ENCODE results near the gene PINLYP. TPM values are rescaled to one million over a fixed set of nuclear protein-coding genes. Genes with fewer than 3 reads are reported as not detected.

PINLYP gene
- total and polyA plus RNA-seq, 3 experiments from 2014 or later: 1.3 to 13.8 (median 9.9) TPM

DNA sequence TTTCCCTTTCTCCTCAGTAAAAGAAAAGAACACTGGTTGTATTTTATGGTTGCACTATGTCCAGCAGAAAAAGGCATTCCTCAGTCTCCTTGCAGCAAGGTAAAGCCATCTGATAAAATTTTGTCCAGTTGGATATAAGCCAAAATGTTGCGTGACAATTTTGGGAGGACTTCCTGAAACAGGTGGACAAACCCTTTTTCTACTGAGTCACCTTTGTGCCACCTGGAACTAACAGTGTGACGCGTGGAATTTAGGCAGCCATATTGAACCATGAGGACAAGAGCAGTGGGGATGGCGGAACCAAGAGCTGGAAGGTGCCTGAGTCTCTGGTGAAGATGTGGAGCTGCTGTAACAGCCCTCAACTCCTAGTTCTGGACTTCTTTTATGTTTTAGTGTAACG lies 55.9 kb downstream of the PINLYP start:
- ChIA-PET POLR2A (no interaction called here), CTCF (no interaction called here)
- H3K4me3 Mint-ChIP-seq: no peak overlapping the region
- Histone ChIP-seq H3K27me3 (ENCODE audit: insufficient read depth, low read length, poor library complexity, severe bottlenecking) (no peaks in the 10 kb centered on the region), H3K4me3 (ENCODE audit: low read length) (no peak overlapping the region), H3K9me3 (ENCODE audit: low read length) (no peaks in the 10 kb centered on the region), H3K4me1 (ENCODE audit: insufficient read depth, low read length) (no peaks in the 10 kb centered on the region), H3K36me3 (ENCODE audit: insufficient read depth, low read length) (no peaks in the 10 kb centered on the region), H3K27ac (ENCODE audit: low read depth, low read length) (no peak overlapping the region)
- DNase-seq: no peak
- no peaks in the 10 kb centered on the region for H3K36me3 Mint-ChIP-seq
- H3K27me3 Mint-ChIP-seq: peaks cover 13 to 41% of the 10 kb centered on the region in 2 donors
- H3K9me3 Mint-ChIP-seq: no peaks in the 10 kb centered on the region
- no peak overlapping the region for H3K27ac Mint-ChIP-seq
- H3K4me1 Mint-ChIP-seq: peaks cover 0 to 4% (median 0%) of the 10 kb centered on the region in 3 donors

Other genes with a start within 250 kb of the PINLYP start
- gene CD177, start 222.1 kb upstream of the PINLYP start, total RNA-seq: not detected
- not detected for gene CD177, start 222.1 kb upstream of the PINLYP start, polyA plus RNA-seq
- not detected for gene TEX101, start 160.9 kb upstream of the PINLYP start, total RNA-seq
- gene TEX101, start 160.9 kb upstream of the PINLYP start, polyA plus RNA-seq: not detected
- 1 to 10 TPM in 1 of 2 experiments, under 1 TPM in 1; 0.84 to 1.2 TPM for gene LYPD3, start 110.2 kb upstream of the PINLYP start, total RNA-seq
- gene LYPD3, start 110.2 kb upstream of the PINLYP start, polyA plus RNA-seq: 3.8 TPM
- gene PHLDB3, start 71.1 kb upstream of the PINLYP start, total RNA-seq: 10 to 100 TPM; 13.5 to 15.4 TPM
- 8.1 TPM for gene PHLDB3, start 71.1 kb upstream of the PINLYP start, polyA plus RNA-seq
- 10 to 100 TPM; 34.4 to 42.3 TPM for gene ETHE1, start 48.6 kb upstream of the PINLYP start, total RNA-seq
- gene ETHE1, start 48.6 kb upstream of the PINLYP start, polyA plus RNA-seq: 77.0 TPM
- gene ZNF575, start 42.6 kb upstream of the PINLYP start, total RNA-seq: 1 to 10 TPM; 2.1 to 2.3 TPM
- 2.6 TPM for gene ZNF575, start 42.6 kb upstream of the PINLYP start, polyA plus RNA-seq
- gene XRCC1, start 274 bp upstream of the PINLYP start, total RNA-seq: 10 to 100 TPM; 37.0 to 37.2 TPM
- gene XRCC1, start 274 bp upstream of the PINLYP start, polyA plus RNA-seq: 31.4 TPM
- 10 to 100 TPM; 25.4 to 30.2 TPM for gene IRGQ, start 20.3 kb downstream of the PINLYP start, total RNA-seq
- 2.2 TPM for gene IRGQ, start 20.3 kb downstream of the PINLYP start, polyA plus RNA-seq
- gene ZNF576, start 20.8 kb downstream of the PINLYP start, total RNA-seq: 10 to 100 TPM; 19.5 to 20.9 TPM
- 9.3 TPM for gene ZNF576, start 20.8 kb downstream of the PINLYP start, polyA plus RNA-seq
- gene SRRM5, start 36.3 kb downstream of the PINLYP start, total RNA-seq: under 1 TPM; 0.24 to 0.58 TPM
- gene SRRM5, start 36.3 kb downstream of the PINLYP start, polyA plus RNA-seq: 0.26 TPM
- 10 to 100 TPM; 23.6 to 23.8 TPM for gene ZNF428, start 43.8 kb downstream of the PINLYP start, total RNA-seq
- gene ZNF428, start 43.8 kb downstream of the PINLYP start, polyA plus RNA-seq: 22.0 TPM
- under 1 TPM; 0.24 to 0.57 TPM for gene CADM4, start 64.0 kb downstream of the PINLYP start, total RNA-seq
- not detected for gene CADM4, start 64.0 kb downstream of the PINLYP start, polyA plus RNA-seq
- 1 to 10 TPM; 2.7 to 5.0 TPM for gene PLAUR, start 94.4 kb downstream of the PINLYP start, total RNA-seq
- gene PLAUR, start 94.4 kb downstream of the PINLYP start, polyA plus RNA-seq: 3.8 TPM
- gene IRGC, start 140.3 kb downstream of the PINLYP start, total RNA-seq: not detected
- gene IRGC, start 140.3 kb downstream of the PINLYP start, polyA plus RNA-seq: not detected
- gene SMG9, start 179.2 kb downstream of the PINLYP start, total RNA-seq: 10 to 100 TPM; 85.8 to 91.3 TPM
- gene SMG9, start 179.2 kb downstream of the PINLYP start, polyA plus RNA-seq: 11.0 TPM
- 10 to 100 TPM; 93.8 to 97.6 TPM for gene KCNN4, start 205.2 kb downstream of the PINLYP start, total RNA-seq
- gene KCNN4, start 205.2 kb downstream of the PINLYP start, polyA plus RNA-seq: 8.3 TPM
- gene LYPD5, start 226.6 kb downstream of the PINLYP start, total RNA-seq: under 1 TPM; 0.68 to 0.80 TPM
- not detected for gene LYPD5, start 226.6 kb downstream of the PINLYP start, polyA plus RNA-seq